Measurements from ENCODE around the gene FEM1B. TPM values are rescaled to one million over a fixed set of nuclear protein-coding genes. Genes with fewer than 3 reads are reported as not detected.

Gene FEM1B
- total RNA-seq, 2 donors from 2014 or later, result 46.0 to 50.0 TPM

DNA sequence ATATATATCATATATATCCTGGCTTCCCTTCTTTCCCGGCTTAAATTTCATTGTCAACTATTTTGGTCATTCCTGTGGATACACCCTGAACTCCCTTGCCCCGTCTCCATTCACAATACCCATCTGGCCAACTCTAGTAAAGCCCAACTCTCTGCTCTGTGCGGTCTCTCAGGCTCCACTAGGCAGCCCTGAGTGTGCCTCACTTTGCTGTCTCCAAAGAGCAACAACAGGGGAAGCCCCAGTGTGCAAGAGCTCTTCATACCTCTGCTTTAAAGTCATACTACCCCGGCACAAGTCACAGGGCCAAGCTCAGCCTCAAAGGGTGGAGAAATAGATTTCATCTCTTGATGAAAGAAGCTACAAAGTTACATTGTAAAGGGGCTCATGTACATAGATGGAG lies 18.9 kb upstream of the FEM1B start:
- no peak overlapping the region for H3K27ac ChIP-seq
- no peaks in the 10 kb centered on the region for H3K9me3 ChIP-seq
- no peaks in the 10 kb centered on the region for H3K36me3 ChIP-seq
- intact Hi-C loops (cut with DNase I), result loop anchor here (10.0 kb wide), 1 partner anchor 416 kb away; no protein-coding TSS in a partner anchor
- no peaks in the 10 kb centered on the region for H3K27me3 ChIP-seq (replicated peaks; ENCODE audit: insufficient read depth)
- WGBS, result 67% methylated on average over 4 of the region's 4 CpGs
- H3K4me3 ChIP-seq, result no peak overlapping the region
- TF ChIP-seq, protein P1, sequence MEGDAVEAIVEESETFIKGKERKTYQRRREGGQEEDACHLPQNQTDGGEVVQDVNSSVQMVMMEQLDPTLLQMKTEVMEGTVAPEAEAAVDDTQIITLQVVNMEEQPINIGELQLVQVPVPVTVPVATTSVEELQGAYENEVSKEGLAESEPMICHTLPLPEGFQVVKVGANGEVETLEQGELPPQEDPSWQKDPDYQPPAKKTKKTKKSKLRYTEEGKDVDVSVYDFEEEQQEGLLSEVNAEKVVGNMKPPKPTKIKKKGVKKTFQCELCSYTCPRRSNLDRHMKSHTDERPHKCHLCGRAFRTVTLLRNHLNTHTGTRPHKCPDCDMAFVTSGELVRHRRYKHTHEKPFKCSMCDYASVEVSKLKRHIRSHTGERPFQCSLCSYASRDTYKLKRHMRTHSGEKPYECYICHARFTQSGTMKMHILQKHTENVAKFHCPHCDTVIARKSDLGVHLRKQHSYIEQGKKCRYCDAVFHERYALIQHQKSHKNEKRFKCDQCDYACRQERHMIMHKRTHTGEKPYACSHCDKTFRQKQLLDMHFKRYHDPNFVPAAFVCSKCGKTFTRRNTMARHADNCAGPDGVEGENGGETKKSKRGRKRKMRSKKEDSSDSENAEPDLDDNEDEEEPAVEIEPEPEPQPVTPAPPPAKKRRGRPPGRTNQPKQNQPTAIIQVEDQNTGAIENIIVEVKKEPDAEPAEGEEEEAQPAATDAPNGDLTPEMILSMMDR (IDR thresholded peaks at IDR 0.05), result no peak
- TF ChIP-seq POLR2AphosphoS5 (IDR thresholded peaks at IDR 0.05), result no peak
- TF ChIP-seq POLR2A (IDR thresholded peaks at IDR 0.05), result no peak
- DNase-seq (ENCODE audit: low spot score), result no peak
- H3K4me1 ChIP-seq (replicated peaks), result no peaks in the 10 kb centered on the region

DNA sequence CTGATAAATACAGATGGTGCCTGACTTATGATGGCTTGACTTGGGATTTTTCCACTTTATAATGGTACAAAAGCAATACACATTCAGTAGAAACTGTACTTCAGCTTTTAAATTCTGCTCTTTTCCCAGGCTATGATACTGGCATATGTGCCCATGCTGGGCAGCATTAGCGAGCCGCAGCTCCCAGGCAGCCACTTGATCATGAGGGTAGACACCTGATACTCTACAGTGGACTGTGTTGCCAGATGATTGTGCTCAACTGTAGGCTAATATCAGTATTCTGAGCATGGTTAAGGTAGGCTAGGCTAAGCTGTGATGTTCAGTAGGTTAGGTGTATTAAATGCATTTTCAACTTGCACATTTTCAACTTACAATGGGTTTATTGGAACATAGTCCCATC lies 17.7 kb upstream of the FEM1B start:
- Histone ChIP-seq H3K4me1 (replicated peaks) (no peaks in the 10 kb centered on the region), H3K4me3 (no peak overlapping the region), H3K9me3 (no peaks in the 10 kb centered on the region), H3K36me3 (no peaks in the 10 kb centered on the region), H3K27ac (no peak overlapping the region), H3K27me3 (replicated peaks; ENCODE audit: insufficient read depth) (no peaks in the 10 kb centered on the region)
- 74% methylated on average over 2 of the region's 2 CpGs for WGBS
- no peak for DNase-seq (ENCODE audit: low spot score)
- no peak for TF ChIP-seq POLR2A (IDR thresholded peaks at IDR 0.05)
- TF ChIP-seq POLR2AphosphoS5 (IDR thresholded peaks at IDR 0.05), result no peak
- TF ChIP-seq, protein P1 (IDR thresholded peaks at IDR 0.05), result no peak
- intact Hi-C loops (cut with DNase I), result loop anchor here (10.0 kb wide), 1 partner anchor 415 kb away; no protein-coding TSS in a partner anchor

DNA sequence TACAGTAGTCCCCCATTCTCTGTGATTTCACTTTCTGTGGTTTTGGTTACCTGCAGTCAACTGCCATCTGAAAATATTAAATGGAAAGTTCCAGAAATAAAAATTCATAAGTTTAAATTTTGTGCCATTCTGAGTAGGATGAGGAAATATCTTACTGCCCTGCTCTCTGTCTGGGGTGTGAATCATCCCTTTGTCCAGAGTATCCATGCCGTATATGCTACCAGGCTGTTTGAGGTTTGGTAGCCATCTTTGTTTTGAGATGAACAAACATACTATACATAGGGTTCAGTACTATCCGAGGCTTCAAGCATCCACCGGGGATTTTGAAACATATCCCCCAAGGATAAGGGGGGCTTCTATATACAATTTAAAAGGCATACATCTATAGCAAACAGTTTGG lies 16.3 kb upstream of the FEM1B start:
- H3K27me3 ChIP-seq (replicated peaks; ENCODE audit: insufficient read depth), result no peaks in the 10 kb centered on the region
- intact Hi-C loops (cut with DNase I), result no loop called here
- H3K27ac ChIP-seq, result no peak overlapping the region
- no peak for TF ChIP-seq POLR2AphosphoS5 (IDR thresholded peaks at IDR 0.05)
- TF ChIP-seq, protein P1 (IDR thresholded peaks at IDR 0.05), result no peak
- no peak for TF ChIP-seq POLR2A (IDR thresholded peaks at IDR 0.05)
- no peak for DNase-seq (ENCODE audit: low spot score)
- H3K36me3 ChIP-seq, result no peaks in the 10 kb centered on the region
- WGBS, result 89% methylated on average over 3 of the region's 3 CpGs
- no peaks in the 10 kb centered on the region for H3K4me1 ChIP-seq (replicated peaks)
- H3K4me3 ChIP-seq, result no peak overlapping the region
- no peaks in the 10 kb centered on the region for H3K9me3 ChIP-seq

DNA sequence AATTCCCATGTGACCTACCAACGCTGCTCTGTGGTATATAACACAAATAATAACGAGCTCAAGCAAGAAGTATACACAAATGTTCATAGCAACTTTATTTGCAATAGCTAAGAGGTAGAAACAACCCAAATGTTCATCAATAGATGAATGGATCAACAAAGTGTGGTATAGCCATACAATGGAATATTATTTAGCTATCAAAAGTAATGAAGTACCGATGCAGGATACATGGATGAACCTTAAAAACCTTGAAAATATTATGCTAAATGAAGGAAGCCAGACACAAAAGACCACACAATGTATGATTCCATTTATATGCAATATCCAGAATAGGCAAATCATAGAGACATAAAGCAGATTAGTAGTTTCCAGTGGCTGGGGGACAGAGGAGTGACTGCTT lies 15.6 kb upstream of the FEM1B start:
- intact Hi-C loops (cut with DNase I), result no loop called here
- Histone ChIP-seq H3K9me3 (no peaks in the 10 kb centered on the region), H3K4me1 (replicated peaks) (no peaks in the 10 kb centered on the region), H3K27ac (no peak overlapping the region), H3K4me3 (no peak overlapping the region), H3K27me3 (replicated peaks; ENCODE audit: insufficient read depth) (no peaks in the 10 kb centered on the region), H3K36me3 (no peaks in the 10 kb centered on the region)
- 99% methylated on average over 3 of the region's 3 CpGs for WGBS
- no peak for TF ChIP-seq POLR2A (IDR thresholded peaks at IDR 0.05)
- no peak for TF ChIP-seq POLR2AphosphoS5 (IDR thresholded peaks at IDR 0.05)
- no peak for DNase-seq (ENCODE audit: low spot score)

DNA sequence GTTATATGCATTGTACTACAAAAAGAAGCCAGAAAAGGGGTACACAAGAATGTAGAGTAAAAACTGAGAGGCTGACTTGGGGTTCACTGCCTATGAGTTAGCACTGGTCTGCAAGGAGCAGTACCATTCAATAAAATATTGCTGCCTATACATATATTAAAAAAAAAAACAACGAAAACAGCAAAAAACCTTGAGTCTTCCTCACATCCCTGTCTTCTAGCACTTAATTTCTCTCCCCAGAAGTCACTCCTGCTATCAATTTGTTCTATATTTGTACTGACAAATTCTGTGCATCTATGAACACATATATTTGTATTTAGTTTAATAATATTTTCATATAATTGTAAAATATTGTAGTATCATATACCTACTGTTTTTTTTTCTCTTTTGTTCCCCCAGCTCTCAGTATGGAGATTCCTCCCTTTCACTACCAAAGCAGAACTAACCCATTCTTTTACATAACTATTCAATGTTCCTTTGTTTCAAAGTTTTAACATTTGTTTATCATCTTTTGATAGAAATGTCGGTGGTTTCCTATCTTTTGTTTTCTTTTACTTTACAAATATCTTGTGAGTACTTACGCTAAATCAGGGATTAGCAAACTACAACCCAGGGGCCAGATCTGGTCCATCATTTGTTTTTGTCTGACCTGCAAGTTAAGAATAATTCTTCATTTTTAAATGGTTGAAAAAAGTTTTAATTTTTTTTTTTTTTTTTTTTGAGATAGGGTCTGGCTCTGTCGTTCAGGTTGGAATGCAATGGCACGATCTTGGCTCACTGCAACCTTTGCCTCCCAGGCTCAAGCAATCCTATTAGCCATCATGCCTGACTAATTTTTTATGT lies 14.8 kb upstream of the FEM1B start:
- no peak for DNase-seq (ENCODE audit: low spot score)
- no peaks in the 10 kb centered on the region for H3K9me3 ChIP-seq
- H3K27ac ChIP-seq, result no peak overlapping the region
- no peaks in the 10 kb centered on the region for H3K36me3 ChIP-seq
- no peaks in the 10 kb centered on the region for H3K27me3 ChIP-seq (replicated peaks; ENCODE audit: insufficient read depth)
- intact Hi-C loops (cut with DNase I), result no loop called here
- no peak overlapping the region for H3K4me3 ChIP-seq
- no peaks in the 10 kb centered on the region for H3K4me1 ChIP-seq (replicated peaks)
- WGBS, result 57% methylated on average over 5 of the region's 5 CpGs
- TF ChIP-seq POLR2AphosphoS5 (IDR thresholded peaks at IDR 0.05) (no peak), POLR2A (IDR thresholded peaks at IDR 0.05) (no peak)
- TF ChIP-seq, protein P1 (IDR thresholded peaks at IDR 0.05), result no peak

Data from prostate gland (tissue), 2 donors.